Activated naive CD4-positive, alpha-beta T cell treated with anti-CD3 and anti-CD28 coated beads, Interleukin-2, amount 50 U/mL, for 72 hours (primary cell): ENCODE data around the gene RNF141. TPM values are rescaled to one million over a fixed set of nuclear protein-coding genes. Genes with fewer than 3 reads are reported as not detected.
A peak's percentile ranks its signal among the peaks of the same experiment; 100 is the strongest.

Experiments
- ATAC-seq, 2 donors: fragments of 150-1000 bp; cut with Tn5 transposase; 2 replicates each; pipeline ENCODE4 v1.10.0; 2021; ENCODE audit warnings: mild to moderate bottlenecking in 2 of 2, moderate library complexity in 2 of 2
- DNase-seq, 2 donors: peaks; one replicate each; pipeline ENCODE4 v3.0.0; 2021 to 2022; ENCODE audit warnings: low spot score in 2 of 2
- H3K27ac Mint-ChIP-seq, 2 donors: one replicate each; pipeline ENCODE4 v1.8.0; 2022; ENCODE audit warnings: mild to moderate bottlenecking in 2 of 2, mixed read lengths in 2 of 2
- H3K36me3 Mint-ChIP-seq, 2 donors: one replicate each; pipeline ENCODE4 v1.8.0; 2022; ENCODE audit warnings: mixed read lengths in 2 of 2
- H3K9me3 Mint-ChIP-seq, 2 donors: one replicate each; pipeline ENCODE4 v1.8.0; 2022; ENCODE audit warnings: mixed read lengths in 2 of 2
- total RNA-seq, 2 donors: library from RNA; stranded (reverse); gene quantifications; one replicate each; pipeline ENCODE4 v1.2.3, GENCODE V29; 2022

The RNF141 gene
- total RNA-seq, 2 donors from 2014 or later = 9.1 to 12.2 TPM

GRCh38 chr11:10497371-10498021 is 43.5 kb downstream of the RNF141 start:
- Mint-ChIP-seq H3K36me3 (peaks cover 0 to 2% of the 10 kb centered on the region in 2 donors), H3K9me3 (no peaks in the 10 kb centered on the region), H3K27ac (peak overlapping the region; percentile 52 to 77)
- no peak for ATAC-seq
- DNase-seq = no peak

- peaks cover 0 to 13% of the 10 kb centered on the region in 2 donors for H3K36me3 Mint-ChIP-seq
- no peaks in the 10 kb centered on the region for H3K9me3 Mint-ChIP-seq
- ATAC-seq (no peak), DNase-seq (no peak)
- peak overlapping the region; percentile 31 to 52 for H3K27ac Mint-ChIP-seq
Measured at GRCh38 chr11:10496296-10496936, 44.6 kb downstream of the RNF141 start.

DNA sequence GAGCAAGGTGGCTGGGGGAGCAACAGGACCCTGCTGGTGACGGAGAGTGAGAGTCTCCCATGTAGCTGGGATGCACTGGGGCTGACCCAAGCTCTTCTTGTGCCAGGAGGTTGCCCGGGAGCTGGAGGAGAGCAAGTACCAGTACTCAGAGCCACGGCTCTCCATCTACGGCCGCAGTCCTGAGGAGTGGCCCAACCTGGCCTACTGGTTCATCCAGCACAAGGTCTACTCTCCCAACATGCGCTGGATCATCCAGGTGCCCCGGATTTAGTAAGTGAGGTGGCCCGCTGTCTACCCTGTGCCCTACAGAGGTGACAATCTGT is 45.6 kb downstream of the RNF141 start:
- ATAC-seq = no peak
- no peaks in the 10 kb centered on the region for H3K9me3 Mint-ChIP-seq
- DNase-seq = no peak

GRCh38 chr11:10494636-10495463 is 46.1 kb downstream of the RNF141 start:
- Mint-ChIP-seq H3K36me3 (peaks cover 7 to 13% of the 10 kb centered on the region in 2 donors), H3K9me3 (no peaks in the 10 kb centered on the region), H3K27ac (peak overlapping the region in 1 of 2 donors; percentile 18)
- DNase-seq (no peak), ATAC-seq (no peak)

More for the DNA sequence above, 45.6 kb downstream of the RNF141 start:
- Mint-ChIP-seq H3K36me3 (peaks cover 1 to 13% of the 10 kb centered on the region in 2 donors), H3K27ac (peak overlapping the region in 1 of 2 donors; percentile 18)

DNA sequence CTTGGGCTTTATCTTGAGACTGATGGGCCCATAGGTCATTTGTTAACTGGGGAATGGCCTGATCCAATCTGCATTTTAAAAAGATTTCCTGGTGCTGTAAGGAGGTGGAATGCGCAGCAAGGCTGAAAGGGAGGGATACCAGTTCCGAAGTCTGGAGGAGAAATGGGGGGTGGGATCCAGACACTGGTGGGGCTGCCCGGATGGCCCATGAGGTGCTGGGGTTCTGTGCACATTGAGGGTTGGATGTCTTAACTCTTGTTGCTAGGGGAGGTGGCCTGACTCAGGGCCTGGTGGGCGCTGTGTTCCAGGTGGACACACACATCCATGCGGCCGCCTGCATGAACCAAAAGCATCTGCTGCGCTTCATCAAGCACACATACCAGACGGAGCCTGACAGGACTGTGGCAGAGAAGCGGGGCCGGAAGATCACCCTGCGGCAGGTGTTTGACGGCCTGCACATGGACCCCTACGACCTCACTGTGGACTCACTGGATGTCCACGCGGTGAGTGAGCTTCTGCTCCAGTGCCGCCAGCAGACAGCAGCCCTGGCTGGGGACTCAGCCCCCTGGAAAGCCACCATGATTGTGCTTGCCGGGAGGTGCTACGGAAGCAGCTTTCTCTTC is 47.8 kb downstream of the RNF141 start:
- H3K36me3 Mint-ChIP-seq = peaks cover 13% of the 10 kb centered on the region in 2 donors
- no peak for ATAC-seq

GRCh38 chr11:10492084-10492483 is 48.9 kb downstream of the RNF141 start:
- no peak for DNase-seq
- Mint-ChIP-seq H3K27ac (peak overlapping the region in 1 of 2 donors; percentile 77), H3K36me3 (peaks cover 13 to 20% of the 10 kb centered on the region in 2 donors), H3K9me3 (no peaks in the 10 kb centered on the region)
- ATAC-seq = no peak

More for the DNA sequence above, 47.8 kb downstream of the RNF141 start:
- Mint-ChIP-seq H3K27ac (peak overlapping the region; percentile 24 to 77), H3K9me3 (no peaks in the 10 kb centered on the region)
- no peak for DNase-seq

- H3K36me3 Mint-ChIP-seq = peaks cover 13 to 26% of the 10 kb centered on the region in 2 donors
- H3K9me3 Mint-ChIP-seq = no peaks in the 10 kb centered on the region
- ATAC-seq (no peak), DNase-seq (no peak)
- H3K27ac Mint-ChIP-seq = peak overlapping the region; percentile 58 to 77
Measured at GRCh38 chr11:10490398-10491241, 50.4 kb downstream of the RNF141 start.

GRCh38 chr11:10490032-10490397 is 51.0 kb downstream of the RNF141 start:
- peak; percentile 19 to 78 for ATAC-seq
- no peak for DNase-seq
- Mint-ChIP-seq H3K27ac (peak overlapping the region; percentile 77 to 85), H3K36me3 (peaks cover 13 to 26% of the 10 kb centered on the region in 2 donors), H3K9me3 (no peaks in the 10 kb centered on the region)

DNA sequence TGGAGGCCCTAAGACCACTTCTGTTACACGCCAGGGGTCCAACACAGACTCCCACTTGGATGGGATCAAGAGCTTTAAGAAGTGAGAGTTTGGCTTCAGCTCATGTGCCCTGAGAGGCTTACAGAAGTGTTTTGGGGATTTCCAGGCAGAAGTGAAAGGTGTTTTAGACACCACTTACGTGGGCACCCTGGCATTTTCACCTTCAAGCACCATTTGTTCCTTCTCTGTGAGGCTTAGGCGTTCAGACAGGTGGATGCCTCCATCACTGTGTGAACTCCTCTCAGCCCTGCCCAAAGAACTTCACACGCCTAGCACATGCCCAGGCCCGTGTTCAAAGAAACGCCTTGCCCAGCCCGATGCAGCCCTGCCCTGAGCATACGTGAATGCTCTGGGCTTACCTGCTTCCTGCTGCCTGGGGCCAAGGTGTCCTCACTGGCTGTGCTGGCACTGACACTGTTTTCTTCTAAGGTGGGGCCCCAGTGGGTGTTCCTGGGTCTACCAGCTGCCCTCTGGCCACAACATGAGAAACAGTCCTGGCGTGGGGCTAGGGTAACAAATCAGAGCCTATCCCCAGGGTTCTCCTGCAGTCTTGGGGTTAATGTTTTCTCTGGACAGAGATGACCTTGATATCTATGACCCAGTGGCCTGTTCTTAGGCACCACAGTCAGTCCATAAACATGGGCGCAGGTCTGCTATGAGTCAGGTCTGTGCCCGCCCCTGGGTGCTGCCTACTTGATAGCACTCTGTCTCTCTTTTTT is 51.9 kb downstream of the RNF141 start:
- Mint-ChIP-seq H3K36me3 (peaks cover 13 to 26% of the 10 kb centered on the region in 2 donors), H3K9me3 (no peaks in the 10 kb centered on the region), H3K27ac (peak overlapping the region; percentile 77 to 97)
- DNase-seq (no peak), ATAC-seq (peak in 1 of 2 donors; percentile 21)

GRCh38 chr11:10488121-10488933 is 52.7 kb downstream of the RNF141 start:
- ATAC-seq (peak; percentile 47 to 68), DNase-seq (no peak)
- Mint-ChIP-seq H3K27ac (peak overlapping the region; percentile 77 to 97), H3K9me3 (no peaks in the 10 kb centered on the region), H3K36me3 (peaks cover 13 to 26% of the 10 kb centered on the region in 2 donors)

DNA sequence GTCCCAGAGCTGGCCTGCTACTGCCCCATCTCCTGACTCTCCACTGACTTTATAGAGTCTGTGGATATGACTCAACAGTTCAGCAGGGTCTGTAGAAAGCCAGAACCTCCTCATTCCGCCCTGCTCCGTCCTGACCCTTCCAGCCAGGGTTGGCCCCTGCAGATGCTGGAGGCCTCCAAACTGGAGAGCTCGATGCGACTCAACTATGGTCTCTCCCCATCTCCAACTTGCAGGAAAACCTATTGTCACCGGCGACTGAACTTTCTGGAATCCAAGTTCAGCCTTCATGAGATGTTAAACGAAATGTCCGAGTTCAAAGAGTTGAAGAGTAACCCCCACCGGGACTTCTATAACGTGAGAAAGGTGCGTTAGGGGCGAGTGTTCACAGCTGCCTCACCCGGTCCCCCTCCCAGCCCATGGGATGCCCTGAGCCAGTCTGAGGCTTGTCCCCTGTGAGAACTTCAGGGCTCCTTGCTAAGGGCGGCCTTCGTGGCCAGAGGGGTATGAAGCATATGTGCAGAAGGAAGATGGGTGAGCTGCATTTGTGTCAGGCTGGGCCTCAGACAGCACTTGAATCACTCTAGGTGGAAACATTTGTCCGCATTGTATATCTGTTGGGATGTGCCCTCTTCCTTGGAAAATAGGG is 53.9 kb downstream of the RNF141 start:
- Mint-ChIP-seq H3K36me3 (peaks cover 7 to 26% of the 10 kb centered on the region in 2 donors), H3K9me3 (no peaks in the 10 kb centered on the region), H3K27ac (no peak overlapping the region)
- no peak for ATAC-seq
- DNase-seq = no peak

GRCh38 chr11:10486161-10486840 is 54.7 kb downstream of the RNF141 start:
- ATAC-seq (no peak), DNase-seq (no peak)
- H3K27ac Mint-ChIP-seq = peak overlapping the region; percentile 35 to 73
- peaks cover 2 to 26% of the 10 kb centered on the region in 2 donors for H3K36me3 Mint-ChIP-seq
- H3K9me3 Mint-ChIP-seq = no peaks in the 10 kb centered on the region

DNA sequence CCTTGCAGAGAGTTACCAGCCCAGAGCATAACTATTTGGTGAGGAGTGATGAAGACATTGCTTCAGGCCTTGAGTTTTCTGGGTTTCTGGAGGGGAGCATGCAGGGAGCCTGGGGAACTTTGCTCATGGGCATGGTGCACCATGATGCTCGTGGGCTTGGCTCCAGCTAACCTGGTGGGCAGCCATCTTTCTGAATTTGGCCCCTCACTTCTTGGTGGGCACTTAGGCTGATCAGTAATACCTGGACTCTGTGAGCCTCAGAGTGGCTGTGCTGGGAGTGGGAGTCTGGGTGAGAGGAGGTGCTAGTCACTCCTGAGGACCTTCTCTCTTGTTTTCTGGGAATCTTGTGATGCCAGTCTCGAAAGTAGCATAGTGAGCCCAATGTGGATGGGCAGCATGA is 55.3 kb downstream of the RNF141 start:
- no peak for ATAC-seq
- no peaks in the 10 kb centered on the region for H3K9me3 Mint-ChIP-seq
- no peak for DNase-seq
- H3K36me3 Mint-ChIP-seq = peaks cover 4 to 26% of the 10 kb centered on the region in 2 donors
- peak overlapping the region; percentile 35 to 73 for H3K27ac Mint-ChIP-seq
